MCF 10A (cell line): ENCODE measurements around the gene GAB3. TPM values are rescaled to one million over a fixed set of nuclear protein-coding genes. Genes with fewer than 3 reads are reported as not detected.
"Not testable (repeated sequence)": the region's sequence is repeated elsewhere in the genome, so short reads cannot be mapped to it uniquely, and the experiment has no call there.

Experiments used
- BruUV-seq: library from RNA; stranded (reverse); fragments of 400-500 nt; replicated peaks from 2 replicates; lab custom pipeline; 2021; lab: Mats Ljungman, UMichigan
- CTCF ChIA-PET: fragments of 300-600 bp; sonication (Branson Sonifier 250); formaldehyde crosslinking; extraction: SDS; loops from one replicate; lab custom pipeline; 2021; ENCODE audit warnings: antibody characterized with exemption, inconsistent platforms; lab: Yijun Ruan, JAX
- POLR2A ChIA-PET: fragments of 300-600, 350-650 bp; sonication (Branson Sonifier 250); formaldehyde crosslinking; extraction: SDS; loops from one replicate; lab custom pipeline; 2020; ENCODE audit warnings: antibody characterized with exemption, inconsistent platforms; lab: Yijun Ruan, JAX
- DNase-seq: peaks from one replicate; pipeline ENCODE4 v3.0.0-alpha.2; 2018; ENCODE audit not compliant: unreplicated experiment
- H3K27ac Mint-ChIP-seq: one replicate; pipeline ENCODE4 v1.8.0; 2022; ENCODE audit warnings: mild to moderate bottlenecking, low read depth, mixed read lengths; ENCODE audit not compliant: unreplicated experiment
- H3K27me3 Mint-ChIP-seq: one replicate; pipeline ENCODE4 v1.8.0; 2022; ENCODE audit warnings: mixed read lengths; ENCODE audit not compliant: insufficient read depth, unreplicated experiment
- H3K36me3 Mint-ChIP-seq: one replicate; pipeline ENCODE4 v1.8.0; 2022; ENCODE audit warnings: mild to moderate bottlenecking, moderate library complexity, mixed read lengths; ENCODE audit not compliant: insufficient read depth, unreplicated experiment
- H3K4me1 Mint-ChIP-seq: one replicate; pipeline ENCODE4 v1.8.0; 2022; ENCODE audit warnings: mixed read lengths; ENCODE audit not compliant: insufficient read depth, unreplicated experiment
- H3K4me3 Mint-ChIP-seq: one replicate; pipeline ENCODE4 v1.8.0; 2022; ENCODE audit warnings: mild to moderate bottlenecking, moderate library complexity, mixed read lengths; ENCODE audit not compliant: unreplicated experiment
- H3K9me3 Mint-ChIP-seq: one replicate; pipeline ENCODE4 v1.8.0; 2022; ENCODE audit warnings: mixed read lengths; ENCODE audit not compliant: unreplicated experiment
- intact Hi-C: fragments of 100-400 bp; cut with micrococcal nuclease; formaldehyde crosslinking; loops from 2 replicates; pipeline ENCODE4 v1.14.1; 2022
- total RNA-seq: library from RNA; stranded (reverse); gene quantifications from 2 replicates; pipeline ENCODE4 v1.2.3, GENCODE V29; 2022
- TF ChIP-seq, protein P1 (sequence below): fragments of 200-600 bp; IDR thresholded peaks from one replicate; pipeline ENCODE4 v1.8.0; 2022; ENCODE audit warnings: antibody characterized with exemption, mild to moderate bottlenecking; ENCODE audit not compliant: unreplicated experiment

The GAB3 gene
- total RNA-seq, 1 experiment from 2014 or later = 2.1 TPM

DNA sequence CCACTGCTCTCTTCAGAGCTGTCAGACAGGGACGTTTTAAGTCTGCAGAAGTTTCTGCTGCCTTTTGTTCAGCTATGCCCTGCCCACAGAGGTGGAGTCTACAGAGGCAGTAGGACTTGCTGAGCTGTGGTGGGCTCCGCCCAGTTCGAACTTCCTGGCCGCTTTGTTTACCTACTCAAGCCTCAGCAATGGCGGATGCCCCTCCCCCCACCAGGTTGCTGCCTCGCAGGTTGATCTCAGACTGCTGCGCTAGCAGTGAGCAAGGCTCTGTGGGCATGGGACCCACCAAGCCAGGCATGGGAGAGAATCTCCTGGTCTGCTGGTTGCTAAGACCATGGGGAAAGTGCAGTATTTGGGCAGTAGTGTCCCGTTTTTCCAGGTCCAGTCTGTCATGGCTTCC lies 80.0 kb downstream of the GAB3 start:
- BruUV-seq, intact Hi-C loops, H3K36me3 Mint-ChIP-seq, DNase-seq, H3K4me3 Mint-ChIP-seq, H3K4me1 Mint-ChIP-seq, H3K27ac Mint-ChIP-seq, POLR2A ChIA-PET, CTCF ChIA-PET: not testable (repeated sequence)
- peaks cover 41% of the 10 kb centered on the region for H3K27me3 Mint-ChIP-seq
- H3K9me3 Mint-ChIP-seq = peaks cover 13% of the 10 kb centered on the region

DNA sequence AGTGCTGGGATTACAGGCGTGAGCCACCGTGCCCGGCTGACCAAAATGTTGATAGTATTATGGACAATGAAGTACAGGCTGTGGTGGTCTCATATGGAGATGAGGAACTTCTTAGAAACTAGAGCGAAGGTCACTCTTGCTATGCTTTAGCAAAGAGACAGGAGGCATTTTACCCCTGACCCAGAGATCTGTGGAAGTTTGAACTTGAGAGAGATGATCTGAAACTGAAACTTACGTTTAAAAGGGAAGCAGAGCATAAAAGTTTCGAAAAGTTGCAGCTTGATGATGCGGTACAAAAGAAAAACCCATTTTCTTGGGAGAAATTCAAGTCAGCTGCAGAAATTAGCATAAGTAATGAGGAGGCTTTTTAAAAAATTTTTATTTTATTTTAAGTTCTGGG lies 89.0 kb downstream of the GAB3 start:
- H3K27me3 Mint-ChIP-seq = no peaks in the 10 kb centered on the region

DNA sequence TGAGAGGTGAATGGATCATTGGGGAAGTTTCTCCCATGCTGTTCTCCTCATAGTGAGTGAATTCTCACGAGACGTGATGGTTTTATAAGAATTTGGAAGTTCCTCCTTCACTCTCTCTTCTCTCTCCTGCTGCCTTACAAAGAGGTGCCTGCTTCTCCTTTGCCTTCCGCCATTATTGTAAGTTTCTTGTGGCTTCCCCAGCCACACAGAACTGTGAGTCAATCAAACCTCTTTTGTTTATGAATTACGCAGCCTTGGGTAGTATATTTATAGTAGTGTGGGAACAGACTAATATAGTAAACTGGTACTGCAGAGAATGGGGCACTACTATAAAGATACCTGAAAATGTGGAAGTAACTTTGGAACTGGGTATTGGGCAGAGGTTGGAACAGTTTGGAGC lies 89.7 kb downstream of the GAB3 start:
- Mint-ChIP-seq H3K36me3 (no peaks in the 10 kb centered on the region), H3K9me3 (no peaks in the 10 kb centered on the region), H3K27ac (no peak overlapping the region), H3K4me3 (no peak overlapping the region), H3K4me1 (no peaks in the 10 kb centered on the region), H3K27me3 (no peaks in the 10 kb centered on the region)
- ChIA-PET CTCF (no interaction called here), POLR2A (no interaction called here)
- BruUV-seq = no TSS peak
- no peak for DNase-seq
- TF ChIP-seq, protein P1, sequence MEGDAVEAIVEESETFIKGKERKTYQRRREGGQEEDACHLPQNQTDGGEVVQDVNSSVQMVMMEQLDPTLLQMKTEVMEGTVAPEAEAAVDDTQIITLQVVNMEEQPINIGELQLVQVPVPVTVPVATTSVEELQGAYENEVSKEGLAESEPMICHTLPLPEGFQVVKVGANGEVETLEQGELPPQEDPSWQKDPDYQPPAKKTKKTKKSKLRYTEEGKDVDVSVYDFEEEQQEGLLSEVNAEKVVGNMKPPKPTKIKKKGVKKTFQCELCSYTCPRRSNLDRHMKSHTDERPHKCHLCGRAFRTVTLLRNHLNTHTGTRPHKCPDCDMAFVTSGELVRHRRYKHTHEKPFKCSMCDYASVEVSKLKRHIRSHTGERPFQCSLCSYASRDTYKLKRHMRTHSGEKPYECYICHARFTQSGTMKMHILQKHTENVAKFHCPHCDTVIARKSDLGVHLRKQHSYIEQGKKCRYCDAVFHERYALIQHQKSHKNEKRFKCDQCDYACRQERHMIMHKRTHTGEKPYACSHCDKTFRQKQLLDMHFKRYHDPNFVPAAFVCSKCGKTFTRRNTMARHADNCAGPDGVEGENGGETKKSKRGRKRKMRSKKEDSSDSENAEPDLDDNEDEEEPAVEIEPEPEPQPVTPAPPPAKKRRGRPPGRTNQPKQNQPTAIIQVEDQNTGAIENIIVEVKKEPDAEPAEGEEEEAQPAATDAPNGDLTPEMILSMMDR = no peak
- intact Hi-C loops = no loop called here

More for the DNA sequence above, 89.0 kb downstream of the GAB3 start:
- Mint-ChIP-seq H3K4me3 (no peak overlapping the region), H3K27ac (no peak overlapping the region), H3K4me1 (no peaks in the 10 kb centered on the region), H3K36me3 (no peaks in the 10 kb centered on the region), H3K9me3 (no peaks in the 10 kb centered on the region)
- ChIA-PET CTCF (no interaction called here), POLR2A (no interaction called here)
- BruUV-seq = no TSS peak
- TF ChIP-seq, protein P1 = no peak
- intact Hi-C loops = no loop called here
- no peak for DNase-seq

DNA sequence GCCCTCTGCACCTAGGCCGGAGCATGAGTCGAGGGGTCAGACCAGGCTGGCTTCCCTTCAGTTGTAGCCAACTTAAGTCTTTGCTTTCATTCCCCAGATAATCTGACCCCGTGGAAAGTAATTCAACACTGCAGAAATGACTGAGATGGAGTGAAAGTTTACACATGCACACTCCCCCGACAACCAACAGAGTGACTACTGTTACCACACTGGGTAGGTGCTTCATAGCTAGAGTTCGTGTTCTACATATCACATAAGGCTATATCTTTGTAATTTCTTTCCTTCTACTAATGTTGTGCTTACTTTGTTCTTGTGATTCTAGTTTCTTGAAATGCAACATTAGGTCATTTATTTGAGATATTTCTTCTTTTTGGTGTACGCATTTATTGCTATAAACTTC lies 90.3 kb downstream of the GAB3 start:
- H3K27ac Mint-ChIP-seq = no peak overlapping the region
- no peaks in the 10 kb centered on the region for H3K27me3 Mint-ChIP-seq
- no peaks in the 10 kb centered on the region for H3K4me1 Mint-ChIP-seq
- POLR2A ChIA-PET = no interaction called here
- CTCF ChIA-PET = no interaction called here
- TF ChIP-seq, protein P1 = no peak
- H3K9me3 Mint-ChIP-seq = no peaks in the 10 kb centered on the region
- intact Hi-C loops = no loop called here
- DNase-seq = no peak
- no peak overlapping the region for H3K4me3 Mint-ChIP-seq
- no TSS peak for BruUV-seq
- no peaks in the 10 kb centered on the region for H3K36me3 Mint-ChIP-seq

DNA sequence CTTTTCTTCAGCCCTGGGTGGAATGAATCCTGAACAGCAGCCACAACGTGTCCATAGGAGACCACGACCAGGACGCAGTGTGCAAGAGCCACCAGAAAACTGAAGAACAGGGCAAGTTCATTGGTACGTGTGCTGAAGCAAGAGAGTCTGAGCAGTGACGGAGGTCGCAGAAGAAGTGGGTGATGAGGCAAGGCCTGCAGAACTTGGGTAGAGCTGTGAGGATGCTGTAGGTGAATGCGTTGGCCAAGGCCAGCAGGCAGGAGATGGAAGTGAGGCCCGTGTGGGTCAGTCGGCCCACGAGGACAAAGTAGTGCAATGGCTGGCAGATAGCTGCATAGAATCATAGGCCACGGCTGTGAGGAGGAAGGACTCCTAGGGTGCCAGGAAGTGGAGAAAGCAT lies 91.9 kb downstream of the GAB3 start:
- no peak overlapping the region for H3K4me3 Mint-ChIP-seq
- intact Hi-C loops = no loop called here
- no peak for DNase-seq
- BruUV-seq = no TSS peak
- no peaks in the 10 kb centered on the region for H3K4me1 Mint-ChIP-seq
- H3K9me3 Mint-ChIP-seq = no peaks in the 10 kb centered on the region
- TF ChIP-seq, protein P1 = no peak
- no peaks in the 10 kb centered on the region for H3K27me3 Mint-ChIP-seq
- H3K36me3 Mint-ChIP-seq = no peaks in the 10 kb centered on the region
- H3K27ac Mint-ChIP-seq = no peak overlapping the region
- ChIA-PET CTCF (no interaction called here), POLR2A (no interaction called here)
